NCI-H2081 (cell line): ENCODE results near the gene SNX12.
"Not testable (repeated sequence)": the region's sequence is repeated elsewhere in the genome, so short reads cannot be mapped to it uniquely, and the experiment has no call there.

Source experiments
- DNase-seq, 2 experiments: peaks; one replicate each; lab custom pipeline; 2025; lab: John Stamatoyannopoulos, UW

Gene SNX12

DNA sequence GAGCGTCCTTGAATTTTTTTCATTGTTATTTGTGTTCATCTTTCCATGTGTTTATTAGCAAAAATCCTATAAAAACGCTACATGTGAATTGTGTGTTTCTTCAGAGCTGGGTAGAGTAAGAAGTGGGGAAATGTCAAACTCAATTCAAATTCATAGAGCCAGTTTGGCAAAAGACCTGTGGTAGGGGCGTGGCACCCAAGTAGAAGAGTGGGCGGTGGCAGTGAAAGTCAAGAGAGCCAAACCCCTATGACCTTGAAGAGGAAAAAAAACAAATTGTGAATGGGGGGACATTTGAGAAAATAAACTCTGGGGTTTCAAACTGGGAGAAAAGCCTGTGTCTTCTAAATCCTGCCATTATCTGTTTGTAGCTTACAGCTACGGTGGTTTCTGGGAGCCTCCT is 23.1 kb upstream of the SNX12 start:
- no peak for DNase-seq

DNA sequence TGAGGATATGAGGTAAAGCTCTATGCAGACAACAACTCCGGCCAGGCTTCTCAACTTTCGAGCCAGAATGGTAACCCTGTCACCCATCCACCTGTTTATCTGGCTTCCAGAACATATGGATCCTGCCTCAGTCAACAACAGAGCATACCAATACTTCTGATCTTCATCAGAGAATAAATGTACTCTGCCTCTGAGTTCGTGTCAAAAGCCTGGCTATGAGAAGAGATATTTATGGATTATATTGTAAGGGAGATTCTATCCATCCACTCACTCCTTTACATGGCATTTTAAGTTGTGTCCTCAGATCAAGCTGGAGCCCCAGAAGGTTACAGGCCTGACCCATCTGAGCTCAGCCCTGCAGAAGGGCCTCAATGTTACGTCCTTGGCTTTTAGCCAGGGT is 17.8 kb upstream of the SNX12 start:
- no peak for DNase-seq

- DNase-seq = no peak
Measured at GRCh38 chrX:71082822-71083221, 14.7 kb upstream of the SNX12 start.

GRCh38 chrX:71082124-71082647 is 14.1 kb upstream of the SNX12 start:
- DNase-seq = no peak

GRCh38 chrX:71081330-71082123 is 13.4 kb upstream of the SNX12 start:
- no peak for DNase-seq

DNA sequence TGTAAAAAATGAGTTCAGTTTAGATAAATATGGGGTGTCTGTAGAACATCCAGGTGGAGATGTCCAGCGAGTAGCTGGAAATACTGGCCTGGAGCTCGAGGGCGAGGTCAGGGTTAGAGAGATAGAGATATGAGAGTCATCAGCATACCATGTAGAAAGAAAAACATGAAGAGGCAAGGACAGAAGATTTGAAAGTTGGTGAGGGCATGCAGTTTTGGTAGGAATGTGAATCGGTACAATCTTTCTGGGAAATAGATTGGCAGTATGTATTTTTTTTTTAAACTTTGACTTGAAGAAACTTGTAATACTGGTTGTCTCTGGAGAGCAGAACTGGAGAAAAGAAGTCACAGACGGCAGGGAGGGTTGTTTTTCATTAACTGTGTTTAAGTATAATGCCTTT is 2.4 kb upstream of the SNX12 start:
- no peak for DNase-seq

GRCh38 chrX:71067712-71068043 is 456 bp downstream of the SNX12 start:
- DNase-seq = no peak

GRCh38 chrX:71067089-71067488 is 1.0 kb downstream of the SNX12 start:
- DNase-seq = no peak

- DNase-seq = no peak
Measured at GRCh38 chrX:71060127-71060526, 8.0 kb downstream of the SNX12 start.

DNA sequence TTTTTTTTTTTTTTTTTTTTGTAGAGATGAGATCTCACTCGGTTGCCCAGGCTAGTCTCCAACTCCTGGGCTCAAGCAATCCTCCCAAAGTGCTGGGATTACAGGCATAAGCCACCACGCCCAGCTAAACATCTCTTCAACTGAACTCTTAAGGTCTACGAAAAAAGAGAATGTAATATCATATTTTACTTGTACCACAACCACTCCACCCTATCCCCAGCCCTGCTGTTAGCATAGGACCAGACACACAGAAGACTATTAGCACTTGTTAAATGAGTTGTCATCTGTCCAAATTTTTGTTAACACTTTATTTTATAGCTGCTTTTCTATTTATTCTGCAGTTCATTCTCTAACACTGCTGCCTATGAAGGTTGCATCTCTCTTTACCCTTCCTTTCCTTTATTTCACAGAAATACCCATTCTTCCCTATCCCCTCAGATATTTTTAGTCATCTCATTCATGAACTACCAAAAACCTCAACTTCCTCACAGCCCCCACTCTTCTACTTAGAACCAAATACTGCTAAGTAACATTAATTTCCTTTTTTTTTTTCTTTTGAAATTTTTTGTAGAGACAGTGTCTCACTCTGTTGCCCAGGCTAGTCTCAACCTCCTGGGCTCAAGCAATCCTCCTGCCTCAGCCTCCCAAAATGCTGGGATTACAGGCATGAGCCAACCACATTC is 10.1 kb downstream of the SNX12 start:
- DNase-seq = no peak

DNA sequence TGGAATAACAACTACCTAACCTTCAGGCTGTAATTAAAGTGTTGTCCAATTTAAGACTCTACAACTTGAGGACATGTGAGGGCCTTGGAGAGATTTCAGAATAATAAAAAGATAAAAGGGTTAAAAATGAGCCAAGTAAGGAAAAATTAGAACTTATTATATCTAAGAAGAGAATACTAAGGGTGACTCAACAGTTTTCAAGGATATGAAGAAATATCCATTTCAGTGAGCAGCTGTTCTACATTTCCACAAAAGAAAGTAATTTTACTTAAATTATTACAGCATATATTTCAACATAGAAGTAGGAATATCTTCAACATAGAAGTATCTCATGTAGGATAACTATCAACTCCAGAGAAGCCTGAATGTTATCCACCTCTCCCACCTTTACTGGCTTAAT is 11.3 kb downstream of the SNX12 start:
- DNase-seq = no peak

DNA sequence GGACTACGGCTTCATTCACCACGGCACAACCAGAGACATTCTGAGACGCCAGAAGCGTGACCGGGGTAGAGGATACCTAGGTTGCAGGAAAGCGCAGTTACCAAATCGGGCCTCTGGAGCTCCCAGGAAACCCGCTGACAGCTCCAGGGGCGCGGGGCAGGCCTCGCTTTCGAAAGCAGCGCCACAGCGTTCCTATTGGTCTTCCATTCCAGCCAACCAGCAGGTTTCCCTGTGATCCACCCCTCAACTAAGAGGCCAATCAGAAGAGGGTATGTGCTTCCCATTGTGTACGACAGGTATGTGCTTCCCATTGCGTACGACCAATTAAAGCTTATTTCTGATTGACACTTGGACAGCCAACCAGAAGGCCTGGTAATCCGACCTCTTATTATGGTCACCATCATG is 14.9 kb downstream of the SNX12 start:
- DNase-seq = no peak

DNA sequence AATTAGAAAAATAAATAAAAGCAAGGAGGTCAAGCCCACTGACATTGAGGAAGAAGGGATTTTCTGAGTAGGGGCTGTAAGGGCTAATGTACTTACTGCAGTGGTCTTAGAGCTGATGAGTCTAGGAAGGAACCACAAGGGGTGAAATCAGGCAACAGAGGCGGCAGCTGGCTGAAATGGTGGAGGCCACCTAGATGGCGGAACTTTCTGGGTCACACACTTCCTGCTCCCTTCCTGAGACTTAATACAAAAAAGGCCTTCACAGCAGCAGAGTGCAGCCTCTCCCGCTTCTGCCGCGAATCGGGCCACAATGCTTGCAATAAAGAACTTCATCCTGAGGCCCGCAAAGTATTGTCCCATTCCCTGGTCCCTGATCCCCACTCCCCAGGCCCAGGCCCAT is 15.4 kb downstream of the SNX12 start:
- no peak for DNase-seq

- DNase-seq = not testable (repeated sequence)
Measured at GRCh38 chrX:71047891-71048290, 20.2 kb downstream of the SNX12 start.

- DNase-seq = no peak
Measured at GRCh38 chrX:71017396-71017939, 50.7 kb downstream of the SNX12 start.
